Caco-2 (cell line): ENCODE measurements around the gene PUS1. TPM values are rescaled to one million over a fixed set of nuclear protein-coding genes. Genes with fewer than 3 reads are reported as not detected.

Experiments used
- BruUV-seq: library from RNA; stranded (reverse); fragments of 400-500 nt; replicated peaks from 2 replicates; lab custom pipeline; 2021; lab: Mats Ljungman, UMichigan
- CTCF ChIA-PET: fragments of 300-600 bp; sonication (Branson Sonifier 250); formaldehyde crosslinking; loops from one replicate; lab custom pipeline; 2022; ENCODE audit warnings: antibody characterized with exemption; lab: Charles Lee
- POLR2A ChIA-PET: fragments of 300-600 bp; sonication (Branson Sonifier 250); formaldehyde crosslinking; loops from one replicate; lab custom pipeline; 2022; ENCODE audit warnings: antibody characterized with exemption; lab: Charles Lee
- DNase-seq, 2 experiments: peaks; one replicate each; pipeline versions ENCODE4 v3.0.0 to v3.0.0-alpha.2; 2020 to 2022
- H3K27me3 ChIP-seq: replicated peaks from 2 replicates; pipeline ENCODE4 v1.6.0; 2011; ENCODE audit warnings: low read length; ENCODE audit not compliant: control insufficient read depth, insufficient read depth
- H3K36me3 ChIP-seq: 2 replicates; pipeline ENCODE4 v1.5.1; 2011; ENCODE audit warnings: low read length; ENCODE audit not compliant: control insufficient read depth, insufficient read depth
- H3K4me1 ChIP-seq: fragments of 250-450 bp; sonication (Bioruptor Pico); 2 replicates; pipeline ENCODE4 v1.5.1; 2020; ENCODE audit warnings: mild to moderate bottlenecking
- H3K4me3 ChIP-seq: 2 replicates; pipeline ENCODE4 v1.5.1; 2011; ENCODE audit warnings: low read depth, mild to moderate bottlenecking, control low read depth, low read length
- H3K9me3 ChIP-seq: fragments of 250-450 bp; sonication (Bioruptor Pico); 2 replicates; pipeline ENCODE4 v1.5.1; 2020; ENCODE audit warnings: mild to moderate bottlenecking, moderate library complexity
- H3K27ac Mint-ChIP-seq: one replicate; pipeline ENCODE4 v1.8.0; 2022; ENCODE audit warnings: mixed read lengths; ENCODE audit not compliant: unreplicated experiment
- H3K27me3 Mint-ChIP-seq: one replicate; pipeline ENCODE4 v1.8.0; 2022; ENCODE audit warnings: mixed read lengths; ENCODE audit not compliant: insufficient read depth, unreplicated experiment
- H3K36me3 Mint-ChIP-seq: one replicate; pipeline ENCODE4 v1.8.0; 2022; ENCODE audit warnings: mild to moderate bottlenecking, mixed read lengths; ENCODE audit not compliant: insufficient read depth, unreplicated experiment
- H3K4me1 Mint-ChIP-seq: one replicate; pipeline ENCODE4 v1.8.0; 2022; ENCODE audit warnings: low read depth, mixed read lengths; ENCODE audit not compliant: unreplicated experiment
- H3K4me3 Mint-ChIP-seq: one replicate; pipeline ENCODE4 v1.8.0; 2022; ENCODE audit warnings: mild to moderate bottlenecking, moderate library complexity, mixed read lengths; ENCODE audit not compliant: unreplicated experiment
- H3K9me3 Mint-ChIP-seq: one replicate; pipeline ENCODE4 v1.8.0; 2022; ENCODE audit warnings: mixed read lengths; ENCODE audit not compliant: unreplicated experiment
- CTCF ChIP-seq, 2 experiments: fragments of 200-600 bp in 1 of 2; IDR thresholded peaks; 1 replicate in 1 of 2; 2 replicates in 1 of 2; pipeline versions ENCODE4 v1.5.1 to v1.8.0; 2011 to 2022; ENCODE audit warnings: antibody characterized with exemption in 1 of 2, control low read depth in 1 of 2, inconsistent platforms in 1 of 2, low read depth in 1 of 2, low read length in 1 of 2, mild to moderate bottlenecking in 1 of 2, moderate library complexity in 1 of 2; ENCODE audit not compliant: insufficient read depth in 1 of 2, severe bottlenecking in 1 of 2, unreplicated experiment in 1 of 2
- intact Hi-C: fragments of 100-400 bp; cut with micrococcal nuclease; formaldehyde crosslinking; loops from one replicate; pipeline ENCODE4 v1.10.0; 2022; ENCODE audit not compliant: unreplicated experiment
- total RNA-seq: library from RNA; stranded (reverse); gene quantifications from 2 replicates; pipeline ENCODE4 v1.2.3, GENCODE V29; 2022

The PUS1 gene
- total RNA-seq, 1 experiment from 2014 or later = 71.9 TPM

DNA sequence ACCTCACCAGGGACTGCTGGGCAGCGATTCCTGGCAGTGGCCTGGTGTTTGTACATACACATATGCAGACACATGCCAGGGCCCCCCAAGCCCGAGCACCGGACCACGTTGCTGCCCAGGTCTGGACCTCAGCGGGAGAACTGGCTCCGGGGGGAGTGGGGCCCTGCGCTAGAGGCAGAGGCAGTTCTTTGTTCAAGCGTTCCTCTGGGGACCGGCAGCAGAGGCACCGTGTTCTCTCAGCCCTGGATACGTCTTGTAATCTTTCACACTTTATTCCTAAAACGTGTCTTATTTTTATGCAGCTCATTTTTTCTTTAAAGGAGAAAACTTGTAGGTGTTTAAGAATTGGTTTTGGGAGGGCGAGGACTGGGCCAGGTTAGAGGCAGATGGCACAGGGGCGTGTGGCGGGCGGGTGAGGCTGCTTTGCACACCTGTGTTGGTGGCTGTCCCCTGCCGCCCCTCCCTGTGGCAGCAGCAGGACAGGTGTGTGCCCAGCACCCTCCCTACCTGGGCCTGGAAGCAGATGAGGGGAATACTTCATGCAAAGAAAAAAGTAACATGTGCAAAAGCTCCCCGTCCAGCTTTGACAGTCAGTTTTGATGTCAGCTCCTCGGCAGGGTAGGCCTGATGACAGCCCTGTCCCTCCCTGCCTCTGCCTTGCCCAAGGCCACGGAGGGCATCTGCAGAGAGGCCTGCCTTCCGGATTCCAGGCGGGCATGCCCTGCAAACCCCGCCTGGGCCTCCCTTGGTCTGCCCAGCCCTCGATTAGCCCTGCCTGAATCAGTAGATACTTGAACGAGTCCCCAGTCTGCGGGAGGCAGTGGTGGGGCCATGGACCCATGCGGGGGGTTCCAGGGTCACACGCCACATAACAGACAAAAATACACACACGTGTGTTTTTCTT, 7.0 kb upstream of the PUS1 start:
- Mint-ChIP-seq H3K9me3 (no peaks in the 10 kb centered on the region), H3K27me3 (no peaks in the 10 kb centered on the region), H3K27ac (no peak overlapping the region), H3K4me1 (no peaks in the 10 kb centered on the region), H3K4me3 (no peak overlapping the region), H3K36me3 (peaks cover 12% of the 10 kb centered on the region)
- CTCF ChIA-PET = interaction anchor here (1.1 kb wide), 1 partner anchor 86 kb away, joined by 3 read pairs; no protein-coding TSS in a partner anchor
- H3K27me3 ChIP-seq = no peaks in the 10 kb centered on the region
- H3K4me1 ChIP-seq = no peaks in the 10 kb centered on the region
- POLR2A ChIA-PET = no interaction called here
- no peaks in the 10 kb centered on the region; the same call in 1 of the 2 replicates for H3K36me3 ChIP-seq
- H3K9me3 ChIP-seq = no peaks in the 10 kb centered on the region
- TF ChIP-seq CTCF (IDR thresholded peaks at IDR 0.05; ENCODE audit: insufficient read depth in 1 of 2, low read depth in 1 of 2, low read length in 1 of 2, severe bottlenecking in 1 of 2, unreplicated experiment in 1 of 2) = no peak
- TSS peak; percentile 69 for BruUV-seq
- DNase-seq = no peak
- intact Hi-C loops = no loop called here
- H3K4me3 ChIP-seq = no peak overlapping the region

DNA sequence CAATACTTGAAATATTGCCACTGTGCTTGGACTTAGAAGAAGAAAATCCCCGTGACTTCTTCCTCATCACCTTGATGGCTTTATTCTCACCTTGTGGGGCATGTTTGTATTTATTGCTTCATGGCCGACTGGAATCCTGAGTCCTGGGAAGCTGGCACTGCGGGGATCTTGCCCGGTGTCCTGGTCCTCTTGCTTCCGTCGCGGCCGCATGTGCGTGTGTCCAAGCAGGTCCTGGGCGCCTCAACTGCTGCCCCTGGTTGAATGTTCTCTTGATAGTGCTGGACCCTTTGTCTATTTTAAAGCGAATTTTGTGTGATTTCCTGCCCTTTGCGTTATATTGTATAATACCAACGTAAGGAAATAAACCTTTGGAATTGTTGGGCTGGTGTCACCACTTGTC, 6.3 kb upstream of the PUS1 start:
- H3K36me3 ChIP-seq = no peaks in the 10 kb centered on the region; the same call in 1 of the 2 replicates
- POLR2A ChIA-PET = no interaction called here

More for the DNA sequence above, 6.3 kb upstream of the PUS1 start:
- no TSS peak for BruUV-seq
- Histone ChIP-seq H3K27me3 (no peaks in the 10 kb centered on the region), H3K4me3 (no peak overlapping the region), H3K4me1 (no peaks in the 10 kb centered on the region; the same call in 1 of the 2 replicates), H3K9me3 (no peaks in the 10 kb centered on the region)
- no peaks in the 10 kb centered on the region for H3K27me3 Mint-ChIP-seq
- H3K9me3 Mint-ChIP-seq = no peaks in the 10 kb centered on the region
- H3K4me3 Mint-ChIP-seq = no peak overlapping the region
- TF ChIP-seq CTCF (IDR thresholded peaks at IDR 0.05; ENCODE audit: insufficient read depth in 1 of 2, low read depth in 1 of 2, low read length in 1 of 2, severe bottlenecking in 1 of 2, unreplicated experiment in 1 of 2) = no peak
- H3K27ac Mint-ChIP-seq = no peak overlapping the region
- H3K36me3 Mint-ChIP-seq = peaks cover 13% of the 10 kb centered on the region
- intact Hi-C loops = no loop called here
- CTCF ChIA-PET = interaction anchor here (1.1 kb wide), 1 partner anchor 87 kb away, joined by 3 read pairs; no protein-coding TSS in a partner anchor
- H3K4me1 Mint-ChIP-seq = peaks cover 1% of the 10 kb centered on the region
- no peak for DNase-seq
